ENCODE data around the gene TSPAN31.

DNA sequence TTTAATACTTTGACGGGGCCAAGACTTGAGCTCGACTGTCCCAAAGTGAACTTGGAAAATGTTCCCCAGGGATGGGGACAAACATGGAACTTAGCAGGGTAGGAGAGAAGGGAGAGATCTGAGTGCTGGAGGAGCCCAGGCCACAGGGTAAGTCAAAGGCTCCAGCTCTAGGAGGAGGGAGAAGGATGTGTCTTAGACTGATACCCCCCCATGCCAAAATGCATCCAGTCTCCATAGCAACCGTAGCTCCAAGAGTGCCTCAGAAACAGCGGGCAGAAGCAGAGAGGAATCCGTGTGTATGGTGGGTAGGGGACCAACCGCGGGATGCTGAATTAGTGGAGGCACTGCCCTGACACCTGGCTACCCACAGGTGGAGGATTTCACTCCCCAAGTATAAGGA is 5.5 kb upstream of the TSPAN31 start:
- TF ChIP-seq, protein P1, sequence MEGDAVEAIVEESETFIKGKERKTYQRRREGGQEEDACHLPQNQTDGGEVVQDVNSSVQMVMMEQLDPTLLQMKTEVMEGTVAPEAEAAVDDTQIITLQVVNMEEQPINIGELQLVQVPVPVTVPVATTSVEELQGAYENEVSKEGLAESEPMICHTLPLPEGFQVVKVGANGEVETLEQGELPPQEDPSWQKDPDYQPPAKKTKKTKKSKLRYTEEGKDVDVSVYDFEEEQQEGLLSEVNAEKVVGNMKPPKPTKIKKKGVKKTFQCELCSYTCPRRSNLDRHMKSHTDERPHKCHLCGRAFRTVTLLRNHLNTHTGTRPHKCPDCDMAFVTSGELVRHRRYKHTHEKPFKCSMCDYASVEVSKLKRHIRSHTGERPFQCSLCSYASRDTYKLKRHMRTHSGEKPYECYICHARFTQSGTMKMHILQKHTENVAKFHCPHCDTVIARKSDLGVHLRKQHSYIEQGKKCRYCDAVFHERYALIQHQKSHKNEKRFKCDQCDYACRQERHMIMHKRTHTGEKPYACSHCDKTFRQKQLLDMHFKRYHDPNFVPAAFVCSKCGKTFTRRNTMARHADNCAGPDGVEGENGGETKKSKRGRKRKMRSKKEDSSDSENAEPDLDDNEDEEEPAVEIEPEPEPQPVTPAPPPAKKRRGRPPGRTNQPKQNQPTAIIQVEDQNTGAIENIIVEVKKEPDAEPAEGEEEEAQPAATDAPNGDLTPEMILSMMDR (conservative IDR thresholded peaks at IDR 0.05 in 1 of 2, IDR thresholded peaks at IDR 0.05 in 1 of 2; ENCODE audit: extremely low read depth in 1 of 2, insufficient read depth in 1 of 2, low read depth in 1 of 2, low read length in 2 of 2): no peak
- TF ChIP-seq EZH2 (IDR thresholded peaks at IDR 0.05; ENCODE audit: borderline replicate concordance, low read length): peak; percentile 41
